HepG2 (cell line): ENCODE results near the gene OMG. TPM values are rescaled to one million over a fixed set of nuclear protein-coding genes. Genes with fewer than 3 reads are reported as not detected.
"Not testable (repeated sequence)": the region's sequence is repeated elsewhere in the genome, so short reads cannot be mapped to it uniquely, and the experiment has no call there.

Source experiments
- ATAC-seq: fragments of 200-7000 bp; cut with Tn5 transposase; 3 replicates; pipeline ENCODE4 v1.9.1; 2020; ENCODE audit warnings: mild to moderate bottlenecking, moderate library complexity
- BruUV-seq: library from RNA; stranded (reverse); fragments of 400-500 nt; replicated peaks from 2 replicates; lab custom pipeline; 2021; lab: Mats Ljungman, UMichigan
- CTCF ChIA-PET: fragments of 300-600 bp; formaldehyde crosslinking; extraction: SDS; loops from one replicate; lab custom pipeline; 2021; ENCODE audit warnings: low total read pairs, inconsistent platforms, low intra/inter-chr PET ratio; lab: Yijun Ruan, JAX
- POLR2A ChIA-PET: fragments of 350-600 bp; sonication (Branson Sonifier 250); formaldehyde crosslinking; loops from one replicate; lab custom pipeline; 2020; ENCODE audit warnings: antibody characterized with exemption, inconsistent platforms; lab: Yijun Ruan, JAX
- DNase-seq: peaks from one replicate; pipeline ENCODE4 v3.0.0-alpha.2; 2015; ENCODE audit warnings: low spot score
- FAIRE-seq: peaks from 3 replicates; lab custom pipeline; 2011; peaks lifted over from hg19 to GRCh38; lab: Jason Lieb, UNC
- H2AFZ ChIP-seq: one replicate; pipeline ENCODE4 v1.6.1; 2011; ENCODE audit warnings: low read length, inconsistent platforms
- H3K27ac ChIP-seq: fragments of 300-600 bp; 3 replicates; pipeline ENCODE4 v1.8.0; 2011; ENCODE audit warnings: mixed run types, mild to moderate bottlenecking, mixed read lengths, low read length, inconsistent platforms; ENCODE audit not compliant: insufficient read depth; ENCODE audit errors: extremely low read length
- H3K27me3 ChIP-seq, 2 experiments: fragments of 200-600 bp in 1 of 2; 2 replicates in 1 of 2; 3 replicates in 1 of 2; pipeline versions ENCODE4 v1.6.0 to v1.8.0; 2011; ENCODE audit warnings: low read length in 2 of 2, mild to moderate bottlenecking in 2 of 2, moderate library complexity in 2 of 2, inconsistent platforms in 1 of 2; ENCODE audit not compliant: insufficient read depth in 2 of 2, control insufficient read depth in 1 of 2
- H3K36me3 ChIP-seq, 2 experiments: fragments of 200-600 bp in 1 of 2; replicated peaks in 1 of 2; 2 replicates in 1 of 2; 3 replicates in 1 of 2; pipeline versions ENCODE4 v1.5.1 to v1.8.0; 2011; ENCODE audit warnings: low read length in 2 of 2, inconsistent platforms in 1 of 2; ENCODE audit not compliant: insufficient read depth in 2 of 2, control insufficient read depth in 1 of 2
- H3K4me1 ChIP-seq: 2 replicates; pipeline ENCODE4 v1.5.1; 2012; ENCODE audit warnings: low read length, inconsistent platforms; ENCODE audit not compliant: insufficient read depth
- H3K4me2 ChIP-seq: 2 replicates; pipeline ENCODE4 v1.6.0; 2011; ENCODE audit warnings: low read depth, low read length, inconsistent platforms
- H3K4me3 ChIP-seq, 3 experiments: fragments of 200-600 bp in 1 of 3; sonication (generic), shearing (Covaris generic) in 1 of 3; replicated peaks in 1 of 3; 2 replicates each; pipeline ENCODE4 v1.5.1; 2011 to 2016; ENCODE audit warnings: low read length in 3 of 3, inconsistent platforms in 2 of 3, low read depth in 2 of 3, mild to moderate bottlenecking in 2 of 3, control low read depth in 1 of 3, mixed read lengths in 1 of 3; ENCODE audit not compliant: insufficient read depth in 1 of 3
- H3K79me2 ChIP-seq: one replicate; pipeline ENCODE4 v1.6.1; 2011; ENCODE audit warnings: low read length, inconsistent platforms; ENCODE audit not compliant: insufficient read depth
- H3K9ac ChIP-seq: 2 replicates; pipeline ENCODE4 v1.6.0; 2011; ENCODE audit warnings: mild to moderate bottlenecking, low read depth, low read length, inconsistent platforms; ENCODE audit not compliant: insufficient read depth
- H3K9me3 ChIP-seq: 2 replicates; pipeline ENCODE4 v1.5.1; 2012; ENCODE audit warnings: mild to moderate bottlenecking, low read length
- H4K20me1 ChIP-seq: 2 replicates; pipeline ENCODE4 v1.6.0; 2011; ENCODE audit warnings: inconsistent platforms, mild to moderate bottlenecking, low read length, moderate library complexity; ENCODE audit not compliant: insufficient read depth
- E2F5 ChIP-seq: sonication (generic); formaldehyde crosslinking; conservative IDR thresholded peaks from 2 replicates; pipeline ENCODE4 v1.4.0; 2020; ENCODE audit warnings: missing genetic modification reagents
- FOXK2 ChIP-seq: fragments of 450-650 bp; IDR thresholded peaks from 2 replicates; pipeline ENCODE4 v1.6.1; 2016
- KMT2B ChIP-seq: IDR thresholded peaks from 2 replicates; pipeline ENCODE4 v1.6.1; 2016; ENCODE audit warnings: missing genetic modification reagents, missing compliant biosample characterization
- MYPOP ChIP-seq: sonication (generic); formaldehyde crosslinking; IDR thresholded peaks from 2 replicates; pipeline ENCODE4 v1.8.1; 2023; ENCODE audit warnings: mild to moderate bottlenecking, moderate library complexity, missing genetic modification reagents
- NCOR1 ChIP-seq: fragments of 200-600 bp; sonication (generic); IDR thresholded peaks from 2 replicates; pipeline ENCODE4 v1.7.0; 2017; ENCODE audit warnings: antibody characterized with exemption, low read length, borderline replicate concordance
- NKX3-1 ChIP-seq: sonication (generic); formaldehyde crosslinking; IDR thresholded peaks from 2 replicates; pipeline ENCODE4 v1.5.0; 2020; ENCODE audit warnings: missing genetic modification reagents
- PCBP1 ChIP-seq: fragments of 200-400 bp; formaldehyde crosslinking; IDR thresholded peaks from 2 replicates; pipeline ENCODE4 v1.6.1; 2017; ENCODE audit warnings: mild to moderate bottlenecking, low read depth, low read length, borderline replicate concordance
- PLSCR1 ChIP-seq: sonication (generic); formaldehyde crosslinking; IDR thresholded peaks from 2 replicates; pipeline ENCODE4 v1.5.0; 2020; ENCODE audit warnings: missing genetic modification reagents, mild to moderate bottlenecking, borderline replicate concordance
- SMYD3 ChIP-seq: sonication (generic); formaldehyde crosslinking; IDR thresholded peaks from 2 replicates; pipeline ENCODE4 v1.8.1; 2023; ENCODE audit warnings: mild to moderate bottlenecking, missing genetic modification reagents
- TSC22D2 ChIP-seq: sonication (generic); formaldehyde crosslinking; IDR thresholded peaks from 2 replicates; pipeline ENCODE4 v1.5.1; 2020; ENCODE audit warnings: missing genetic modification reagents, mild to moderate bottlenecking, borderline replicate concordance
- ZNF512B ChIP-seq: sonication (generic); formaldehyde crosslinking; IDR thresholded peaks from 2 replicates; pipeline ENCODE4 v1.5.1; 2020; ENCODE audit warnings: missing genetic modification reagents, mild to moderate bottlenecking, borderline replicate concordance
- ZNF75D ChIP-seq: sonication (generic); formaldehyde crosslinking; IDR thresholded peaks from 2 replicates; pipeline ENCODE4 v1.8.1; 2023; ENCODE audit warnings: missing genetic modification reagents, mild to moderate bottlenecking, borderline replicate concordance
- ZNF776 ChIP-seq: sonication (generic); formaldehyde crosslinking; IDR thresholded peaks from 2 replicates; pipeline ENCODE4 v1.4.0; 2020; ENCODE audit warnings: mild to moderate bottlenecking, missing genetic modification reagents
- ZSCAN30 ChIP-seq: sonication (generic); formaldehyde crosslinking; IDR thresholded peaks from 2 replicates; pipeline ENCODE4 v1.5.0; 2020; ENCODE audit warnings: mild to moderate bottlenecking, missing genetic modification reagents
- WGBS: methylation state at CpG from one replicate; pipeline ENCODE4 v1.1.6; 2017; ENCODE audit warnings: low lambda C conversion rate; 5-methylcytosine and 5-hydroxymethylcytosine counted together
- in situ Hi-C: cut with HindIII; loops from 2 replicates; pipeline ENCODE4 v1.10.0; 2017; ENCODE audit warnings: low pct_unique_long_range_greater_than_20kb; ENCODE audit not compliant: extremely low pct_ligation_motif_present
- intact Hi-C: fragments of 100-400 bp; cut with micrococcal nuclease; formaldehyde crosslinking; loops from one replicate; pipeline ENCODE4 v1.10.0; 2022; ENCODE audit not compliant: unreplicated experiment
- polyA plus RNA-seq, 8 experiments: library from polyadenylated mRNA; depleted of rRNA in 3 of 8; stranded (reverse) in 7 of 8; unstranded in 1 of 8; fragments of >200 nt; fragmentation: Illumina TruSeq in 4 of 8; extraction: Trizol in 4 of 8; gene quantifications; 2 replicates each; pipeline versions ENCODE4 v1.2.1 to v1.2.3, GENCODE V29; 2011 to 2016; ENCODE audit warnings: low read depth in 4 of 8, missing spikeins in 1 of 8, mixed read lengths in 1 of 8; ENCODE audit not compliant: insufficient read depth in 1 of 8
- total RNA-seq, 5 experiments: library from RNA; depleted of rRNA; stranded (reverse); fragments of >200 nt; fragmentation: Illumina TruSeq; extraction: Trizol; gene quantifications; 2 replicates each; pipeline ENCODE4 v1.2.3, GENCODE V29; 2016; ENCODE audit warnings: low read depth in 1 of 5

OMG gene
- total and polyA plus RNA-seq, 2 of the 13 experiments (the other 11 are each of a cell fraction or from before 2014, with no cell fraction given), result not detected

- H3K4me1 ChIP-seq, H2AFZ ChIP-seq, H3K27ac ChIP-seq, H3K36me3 ChIP-seq, H3K9ac ChIP-seq, CTCF ChIA-PET, in situ Hi-C loops, H3K4me3 ChIP-seq, H3K27me3 ChIP-seq, H3K79me2 ChIP-seq, POLR2A ChIA-PET, intact Hi-C loops, FAIRE-seq, H4K20me1 ChIP-seq, DNase-seq, ATAC-seq, BruUV-seq, H3K4me2 ChIP-seq, H3K9me3 ChIP-seq: not testable (repeated sequence)
- WGBS, result 89% methylated on average over 1 of the region's 1 CpG
Observed at GRCh38 chr17:31287932-31288331, 9.1 kb downstream of the OMG start.

- Histone ChIP-seq H3K36me3 (0 out of 5 replicates have a peak, but pooled peaks cover 0 to 9% of the 10 kb centered on the region in 2 experiments), H3K27me3 (no peaks in the 10 kb centered on the region), H3K79me2 (no peaks in the 10 kb centered on the region), H3K4me3 (no peak overlapping the region), H3K27ac (no peak overlapping the region), H3K9me3 (no peaks in the 10 kb centered on the region), H2AFZ (no peak overlapping the region), H3K4me2 (no peak overlapping the region), H3K9ac (no peak overlapping the region), H3K4me1 (no peaks in the 10 kb centered on the region), H4K20me1 (no peaks in the 10 kb centered on the region)
- FAIRE-seq (no peak), DNase-seq (no peak), ATAC-seq (no peak)
- CTCF ChIA-PET, result no interaction called here
- WGBS, result 93% methylated on average over 1 of the region's 1 CpG
- no TSS peak for BruUV-seq
- intact Hi-C loops, result no loop called here
- in situ Hi-C loops, result no loop called here
- TF ChIP-seq SMYD3 (CRISPR knock-in tag), result no peak
- no peak for TF ChIP-seq NKX3-1 (CRISPR knock-in tag)
- no peak for TF ChIP-seq ZSCAN30 (CRISPR knock-in tag)
- TF ChIP-seq ZNF75D (CRISPR knock-in tag), result no peak
- no peak for TF ChIP-seq FOXK2
- no peak for TF ChIP-seq PCBP1
- no peak for TF ChIP-seq ZNF512B (CRISPR knock-in tag)
- TF ChIP-seq E2F5 (CRISPR knock-in tag), result no peak
- TF ChIP-seq NCOR1, result no peak
- no peak for TF ChIP-seq KMT2B (CRISPR knock-in tag)
- no peak for TF ChIP-seq MYPOP
- TF ChIP-seq TSC22D2 (CRISPR knock-in tag), result no peak
- no peak for TF ChIP-seq PLSCR1 (CRISPR knock-in tag)
- no peak for TF ChIP-seq ZNF776 (CRISPR knock-in tag)
- POLR2A ChIA-PET, result no interaction called here
Observed at GRCh38 chr17:31286587-31286986, 10.5 kb downstream of the OMG start.
